ENCODE results near the gene MMP15. TPM values are rescaled to one million over a fixed set of nuclear protein-coding genes. Genes with fewer than 3 reads are reported as not detected.
A peak's percentile ranks its signal among the peaks of the same experiment; 100 is the strongest.

Gene MMP15
- total and polyA plus RNA-seq, 4 donors: 7.0 to 38.8 (median 21.4) TPM

- under 1% methylated on average over 65 of the region's 65 CpGs for WGBS
- Histone ChIP-seq H3K27me3 (ENCODE audit: control insufficient read depth in 4 of 4, insufficient read depth in 4 of 4, low read length in 3 of 4) (no peaks in the 10 kb centered on the region), H3K27ac (ENCODE audit: low read depth in 1 of 2, low read length in 2 of 2) (peak overlapping the region; percentile 56 to 78), H3K36me3 (ENCODE audit: control insufficient read depth in 4 of 4, insufficient read depth in 3 of 4, low read depth in 1 of 4, low read length in 3 of 4) (peaks cover 0 to under 1% (median 0%) of the 10 kb centered on the region in 4 donors), H3K4me1 (ENCODE audit: control insufficient read depth in 4 of 4, insufficient read depth in 4 of 4, low read length in 3 of 4) (peaks cover 14 to 72% (median 55%) of the 10 kb centered on the region in 4 donors), H3K9ac (ENCODE audit: low read depth in 1 of 2, low read length in 2 of 2) (peak overlapping the region in 1 of 2 donors; percentile 72), H3K4me3 (ENCODE audit: low read depth in 1 of 3, low read length in 3 of 3) (peak overlapping the region; percentile 78 to 82 (median 80)), H3K9me3 (ENCODE audit: control insufficient read depth in 4 of 4, low read length in 3 of 4) (no peaks in the 10 kb centered on the region)
- no peak for DNase-seq (ENCODE audit: low spot score)
- no peak for TF ChIP-seq TAF1 (conservative IDR thresholded peaks at IDR 0.05)
- TF ChIP-seq EGR1 (IDR thresholded peaks at IDR 0.05; ENCODE audit: low read depth in 2 of 2): no peak
- no peak for TF ChIP-seq YY1 (IDR thresholded peaks at IDR 0.05)
- no peak for TF ChIP-seq HNF4G (IDR thresholded peaks at IDR 0.05)
- no peak for TF ChIP-seq REST (IDR thresholded peaks at IDR 0.05)
- no peak for TF ChIP-seq JUND (IDR thresholded peaks at IDR 0.05)
- no peak for TF ChIP-seq NR2F2 (IDR thresholded peaks at IDR 0.05)
- no peak for TF ChIP-seq MAX (IDR thresholded peaks at IDR 0.05)
- TF ChIP-seq CTCF (IDR thresholded peaks at IDR 0.05; ENCODE audit: low read depth, low read length, missing input control): no peak
- TF ChIP-seq RAD21 (IDR thresholded peaks at IDR 0.05): no peak
- no peak for TF ChIP-seq RXRA (IDR thresholded peaks at IDR 0.05)
- TF ChIP-seq GABPA (IDR thresholded peaks at IDR 0.05 in 1 of 2, conservative IDR thresholded peaks at IDR 0.05 in 1 of 2): no peak
- TF ChIP-seq HNF4A (conservative IDR thresholded peaks at IDR 0.05): no peak
- no peak for TF ChIP-seq ZBTB33 (IDR thresholded peaks at IDR 0.05)
- TF ChIP-seq ATF3 (IDR thresholded peaks at IDR 0.05): no peak
- no peak for TF ChIP-seq FOXA2 (IDR thresholded peaks at IDR 0.05)
- no peak for TF ChIP-seq SP1 (IDR thresholded peaks at IDR 0.05)
- TF ChIP-seq FOXA1 (IDR thresholded peaks at IDR 0.05): no peak
Measured at GRCh38 chr16:58026139-58026704, 668 bp downstream of the MMP15 start.

All from liver (tissue), 9 donors.